AG09309 (cell line): Measurements from ENCODE around the gene CSNK1G3.

Experiments
- DNase-seq: peaks from one replicate; pipeline ENCODE4 v3.0.0-alpha.2; 2010; ENCODE audit warnings: low read depth
- H3K4me3 ChIP-seq: 2 replicates; pipeline ENCODE4 v1.5.1; 2011; ENCODE audit warnings: mild to moderate bottlenecking, low read depth, low read length, moderate library complexity; ENCODE audit not compliant: control insufficient read depth
- CTCF ChIP-seq: IDR thresholded peaks from 2 replicates; pipeline ENCODE4 v1.5.1; 2011; ENCODE audit warnings: mild to moderate bottlenecking, low read depth, low read length, inconsistent platforms; ENCODE audit not compliant: insufficient read depth, control insufficient read depth; ENCODE audit errors: missing control alignments

The CSNK1G3 gene

GRCh38 chr5:123524146-123524545 lies 12.2 kb downstream of the CSNK1G3 start:
- TF ChIP-seq CTCF = no peak
- no peak overlapping the region for H3K4me3 ChIP-seq
- no peak for DNase-seq

- H3K4me3 ChIP-seq = no peak overlapping the region
- no peak for TF ChIP-seq CTCF
Measured at GRCh38 chr5:123527190-123527589, 15.2 kb downstream of the CSNK1G3 start.

GRCh38 chr5:123528065-123528464 lies 16.1 kb downstream of the CSNK1G3 start:
- DNase-seq = no peak
- no peak for TF ChIP-seq CTCF

More at GRCh38 chr5:123527190-123527589, 15.2 kb downstream of the CSNK1G3 start:
- DNase-seq = no peak

GRCh38 chr5:123528878-123529277 lies 16.9 kb downstream of the CSNK1G3 start:
- DNase-seq = no peak
- TF ChIP-seq CTCF = no peak
- H3K4me3 ChIP-seq = no peak overlapping the region

More at GRCh38 chr5:123528065-123528464, 16.1 kb downstream of the CSNK1G3 start:
- H3K4me3 ChIP-seq = no peak overlapping the region

GRCh38 chr5:123530728-123531127 lies 18.8 kb downstream of the CSNK1G3 start:
- no peak for TF ChIP-seq CTCF
- no peak overlapping the region for H3K4me3 ChIP-seq
- DNase-seq = no peak

GRCh38 chr5:123535648-123536047 lies 23.7 kb downstream of the CSNK1G3 start:
- no peak for TF ChIP-seq CTCF
- DNase-seq = no peak
- no peak overlapping the region for H3K4me3 ChIP-seq

GRCh38 chr5:123537256-123537655 lies 25.3 kb downstream of the CSNK1G3 start:
- no peak for TF ChIP-seq CTCF
- no peak overlapping the region for H3K4me3 ChIP-seq
- no peak for DNase-seq
